ENCODE results near the gene PCGF3.

- TF ChIP-seq, protein P1, sequence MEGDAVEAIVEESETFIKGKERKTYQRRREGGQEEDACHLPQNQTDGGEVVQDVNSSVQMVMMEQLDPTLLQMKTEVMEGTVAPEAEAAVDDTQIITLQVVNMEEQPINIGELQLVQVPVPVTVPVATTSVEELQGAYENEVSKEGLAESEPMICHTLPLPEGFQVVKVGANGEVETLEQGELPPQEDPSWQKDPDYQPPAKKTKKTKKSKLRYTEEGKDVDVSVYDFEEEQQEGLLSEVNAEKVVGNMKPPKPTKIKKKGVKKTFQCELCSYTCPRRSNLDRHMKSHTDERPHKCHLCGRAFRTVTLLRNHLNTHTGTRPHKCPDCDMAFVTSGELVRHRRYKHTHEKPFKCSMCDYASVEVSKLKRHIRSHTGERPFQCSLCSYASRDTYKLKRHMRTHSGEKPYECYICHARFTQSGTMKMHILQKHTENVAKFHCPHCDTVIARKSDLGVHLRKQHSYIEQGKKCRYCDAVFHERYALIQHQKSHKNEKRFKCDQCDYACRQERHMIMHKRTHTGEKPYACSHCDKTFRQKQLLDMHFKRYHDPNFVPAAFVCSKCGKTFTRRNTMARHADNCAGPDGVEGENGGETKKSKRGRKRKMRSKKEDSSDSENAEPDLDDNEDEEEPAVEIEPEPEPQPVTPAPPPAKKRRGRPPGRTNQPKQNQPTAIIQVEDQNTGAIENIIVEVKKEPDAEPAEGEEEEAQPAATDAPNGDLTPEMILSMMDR (conservative IDR thresholded peaks at IDR 0.05; ENCODE audit: low read length) = no peak
- no peak for TF ChIP-seq EZH2phosphoT487 (IDR thresholded peaks at IDR 0.05; ENCODE audit: borderline replicate concordance)
Measured at GRCh38 chr4:699816-700580, 5.6 kb upstream of the PCGF3 start.

Measured in Loucy (cell line).